GM18870 (cell line): ENCODE data around the gene MPPED1.

Source experiments
- ATAC-seq: cut with Tn5 transposase; IDR thresholded peaks from one replicate; pipeline ENCODE4 v1.9.1; 2021; ENCODE audit warnings: moderate library complexity; ENCODE audit not compliant: unreplicated experiment

The MPPED1 gene

GRCh38 chr22:43514476-43515157, 102.8 kb downstream of the MPPED1 start:
- no peak for ATAC-seq

- no peak for ATAC-seq
Observed at GRCh38 chr22:43515411-43515810, 103.6 kb downstream of the MPPED1 start.

- no peak for ATAC-seq
Observed at GRCh38 chr22:43515902-43516301, 104.1 kb downstream of the MPPED1 start.

- no peak for ATAC-seq
Observed at GRCh38 chr22:43516386-43516785, 104.6 kb downstream of the MPPED1 start.

GRCh38 chr22:43516996-43517635, 105.3 kb downstream of the MPPED1 start:
- no peak for ATAC-seq

- ATAC-seq, result peak; percentile 63
Observed at GRCh38 chr22:43520632-43521039, 108.8 kb downstream of the MPPED1 start.

GRCh38 chr22:43521716-43522115, 109.9 kb downstream of the MPPED1 start:
- no peak for ATAC-seq

GRCh38 chr22:43526117-43526655, 114.4 kb downstream of the MPPED1 start:
- ATAC-seq, result no peak

GRCh38 chr22:43526946-43527345, 115.1 kb downstream of the MPPED1 start:
- no peak for ATAC-seq

- no peak for ATAC-seq
Observed at GRCh38 chr22:43528601-43529360, 117.0 kb downstream of the MPPED1 start.

- no peak for ATAC-seq
Observed at GRCh38 chr22:43529461-43529860, 117.6 kb downstream of the MPPED1 start.

- no peak for ATAC-seq
Observed at GRCh38 chr22:43529934-43530333, 118.1 kb downstream of the MPPED1 start.

GRCh38 chr22:43530349-43531201, 118.8 kb downstream of the MPPED1 start:
- ATAC-seq, result no peak

- no peak for ATAC-seq
Observed at GRCh38 chr22:43531651-43532050, 119.8 kb downstream of the MPPED1 start.

- ATAC-seq, result no peak
Observed at GRCh38 chr22:43532301-43533155, 120.7 kb downstream of the MPPED1 start.

GRCh38 chr22:43533156-43533530, 121.3 kb downstream of the MPPED1 start:
- ATAC-seq, result no peak

GRCh38 chr22:43533656-43534428, 122.0 kb downstream of the MPPED1 start:
- ATAC-seq, result no peak

- ATAC-seq, result no peak
Observed at GRCh38 chr22:43534916-43535315, 123.1 kb downstream of the MPPED1 start.

GRCh38 chr22:43535336-43535735, 123.5 kb downstream of the MPPED1 start:
- ATAC-seq, result no peak
